ENCODE data around the gene VN1R5.
A peak's percentile ranks its signal among the peaks of the same experiment; 100 is the strongest.
"Not testable (repeated sequence)": the region's sequence is repeated elsewhere in the genome, so short reads cannot be mapped to it uniquely, and the experiment has no call there.

VN1R5 gene

GRCh38 chr1:247255772-247256171 lies at the start of gene VN1R5:
TSS of gene VN1R5 (plus strand) at chr1:247256072.
- not testable (repeated sequence) for DNase-seq (ENCODE audit: low read depth in 2 of 2)

DNA sequence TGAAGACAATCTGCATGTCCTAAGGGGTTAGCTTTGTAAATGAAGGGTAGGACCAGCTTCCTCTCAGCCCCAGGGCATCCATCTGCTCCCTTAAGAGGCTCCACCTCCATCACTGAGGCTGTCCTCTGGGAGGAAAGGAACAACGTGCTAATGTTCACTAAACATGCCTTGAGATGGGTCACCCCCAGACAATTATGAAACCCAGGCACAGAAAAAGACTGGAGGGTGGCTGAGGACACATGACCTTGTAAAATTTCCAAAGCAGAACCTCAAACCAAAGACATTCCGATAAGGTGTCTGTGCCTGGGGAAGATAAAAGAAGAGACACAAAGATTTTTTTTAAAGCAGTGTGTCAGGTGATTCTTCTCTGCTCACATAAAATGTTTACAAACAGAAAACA lies 46.5 kb upstream of the VN1R5 start:
- DNase-seq (ENCODE audit: low read depth in 2 of 2) = no peak

DNA sequence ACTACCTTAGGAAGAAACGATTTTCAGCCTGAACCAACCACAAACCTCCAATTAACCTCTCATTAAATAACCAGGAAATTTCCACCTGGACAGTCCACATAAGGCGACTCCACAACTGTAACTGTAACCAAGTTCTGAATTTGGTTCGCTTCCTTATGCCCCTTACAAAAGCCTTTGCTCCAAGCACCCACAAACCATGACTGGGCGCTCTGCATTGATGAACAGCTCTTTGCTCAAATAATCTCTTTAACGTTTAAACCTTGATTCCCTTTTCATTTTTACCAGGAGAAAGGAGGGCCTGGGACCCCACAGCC lies 45.9 kb upstream of the VN1R5 start:
- no peak for DNase-seq (ENCODE audit: low read depth in 2 of 2)

DNA sequence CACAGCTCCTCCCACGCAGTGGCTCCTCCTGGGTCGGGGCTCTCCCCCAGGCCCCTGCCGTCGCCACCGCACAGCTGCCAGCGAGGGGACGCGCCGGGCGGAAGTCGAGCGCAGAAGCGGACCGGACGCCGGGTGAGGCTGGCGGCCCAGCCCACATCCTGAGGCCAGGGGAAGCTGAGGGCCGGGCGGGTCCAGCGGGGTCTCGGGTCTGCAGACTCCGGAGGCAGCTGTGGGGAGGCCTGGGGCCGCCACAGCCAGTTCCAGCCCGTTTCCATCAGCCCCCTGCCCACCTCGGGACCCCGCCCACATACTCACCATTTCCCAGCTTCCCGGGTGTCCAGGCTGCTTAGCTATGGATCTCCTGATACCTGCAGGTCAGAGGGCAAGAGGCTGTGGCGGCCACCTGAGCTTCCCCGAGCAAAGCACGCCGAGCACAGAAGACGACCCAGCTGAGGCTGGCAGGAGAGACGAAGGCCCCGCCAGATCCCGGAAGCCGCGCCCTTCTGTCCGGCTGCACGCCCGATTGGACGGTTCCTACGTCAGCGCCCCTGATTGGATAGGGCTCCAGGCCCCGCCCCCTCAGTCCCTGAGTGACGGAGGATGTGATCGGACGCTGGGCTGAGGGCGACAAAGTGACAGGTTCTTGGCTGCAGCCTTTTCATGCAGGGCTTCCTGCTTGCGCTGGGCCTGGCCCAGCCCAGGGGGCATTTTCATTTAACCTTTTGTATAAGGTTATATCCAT lies 45.3 kb upstream of the VN1R5 start:
- DNase-seq (ENCODE audit: low read depth in 2 of 2) = peak; percentile 84 to 95

DNA sequence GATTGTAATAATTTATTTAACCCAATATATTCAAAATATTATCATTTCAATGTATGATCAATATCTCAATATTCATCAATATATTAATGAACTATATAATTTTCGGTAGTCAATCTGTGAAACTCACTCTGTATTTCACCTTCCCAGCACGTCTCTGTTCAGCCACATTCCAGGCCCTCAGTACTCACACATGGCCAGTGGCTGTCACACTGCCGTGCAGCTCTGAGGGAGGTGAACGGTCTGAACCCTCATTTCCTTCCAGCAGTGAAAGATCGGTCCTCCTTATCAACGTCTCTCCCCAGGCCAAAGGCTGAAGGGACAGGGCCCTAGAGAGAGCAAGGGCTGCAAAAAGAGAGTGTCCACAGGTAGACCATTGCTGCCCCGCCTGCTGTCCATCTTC lies 44.5 kb upstream of the VN1R5 start:
- no peak for DNase-seq (ENCODE audit: low read depth in 2 of 2)

DNA sequence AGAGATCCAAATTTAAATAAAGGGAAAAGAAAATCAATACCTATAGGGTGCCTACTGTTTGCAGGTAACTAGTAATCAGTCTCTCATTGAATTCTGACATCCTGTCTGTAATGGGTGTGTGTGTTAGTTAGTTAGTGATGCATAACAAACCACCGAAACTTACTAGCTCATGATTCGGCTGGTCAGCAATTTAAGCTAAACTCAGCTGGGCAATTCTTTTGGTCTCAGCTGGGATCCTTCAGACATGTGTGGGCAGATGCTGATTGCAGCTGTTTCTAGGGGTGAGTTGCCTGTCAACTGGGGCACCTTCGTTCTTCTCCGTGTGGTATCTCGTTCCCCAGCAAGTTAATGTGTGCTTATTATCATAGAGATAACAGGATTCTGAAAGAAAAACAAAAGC lies 43.9 kb upstream of the VN1R5 start:
- no peak for DNase-seq (ENCODE audit: low read depth in 2 of 2)

- DNase-seq (ENCODE audit: low read depth in 2 of 2) = no peak
Measured at GRCh38 chr1:247212627-247213617, 43.0 kb upstream of the VN1R5 start.

DNA sequence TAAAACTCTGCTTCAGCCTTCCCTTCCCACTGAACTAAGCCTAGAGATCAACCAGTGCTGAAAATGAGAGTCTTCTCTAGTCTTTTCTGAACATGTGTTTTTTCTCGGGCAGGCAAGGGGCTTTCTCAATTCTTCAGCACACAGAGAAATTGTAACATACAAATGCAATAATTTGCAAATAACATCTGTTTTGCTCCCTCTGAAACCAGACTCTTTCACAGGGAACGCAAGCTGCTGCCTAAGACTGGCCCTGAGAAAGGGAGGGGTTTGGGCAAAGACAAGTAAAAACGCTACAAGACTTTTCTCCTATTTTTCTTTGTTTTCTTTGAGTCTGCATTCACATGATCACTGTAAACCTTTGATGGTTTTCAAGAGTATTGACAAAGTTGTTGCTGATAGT lies 39.6 kb upstream of the VN1R5 start:
- no peak for DNase-seq (ENCODE audit: low read depth in 2 of 2)

GRCh38 chr1:247218121-247218651 lies 37.7 kb upstream of the VN1R5 start:
- no peak for DNase-seq (ENCODE audit: low read depth in 2 of 2)

DNA sequence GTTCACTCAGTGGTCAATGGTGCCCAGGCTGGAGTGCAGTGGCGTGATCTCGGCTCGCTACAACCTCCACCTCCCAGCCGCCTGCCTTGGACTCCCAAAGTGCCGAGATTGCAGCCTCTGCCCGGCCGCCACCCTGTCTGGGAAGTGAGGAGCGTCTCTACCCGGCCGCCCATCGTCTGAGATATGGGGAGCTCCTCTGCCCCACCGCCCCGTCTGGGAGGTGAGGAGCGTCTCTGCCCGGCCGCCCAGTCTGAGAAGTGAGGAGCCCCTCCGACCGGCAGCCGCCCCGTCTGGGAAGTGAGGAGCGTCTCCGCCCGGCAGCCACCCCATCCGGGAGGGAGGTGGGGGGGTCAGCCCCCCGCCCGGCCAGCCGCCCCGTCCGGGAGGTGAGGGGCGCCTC lies 35.6 kb upstream of the VN1R5 start:
- DNase-seq (ENCODE audit: low read depth in 2 of 2) = not testable (repeated sequence)

- DNase-seq (ENCODE audit: low read depth in 2 of 2) = no peak
Measured at GRCh38 chr1:247222840-247223239, 33.0 kb upstream of the VN1R5 start.

- DNase-seq (ENCODE audit: low read depth in 2 of 2) = no peak
Measured at GRCh38 chr1:247224822-247225221, 31.1 kb upstream of the VN1R5 start.

DNA sequence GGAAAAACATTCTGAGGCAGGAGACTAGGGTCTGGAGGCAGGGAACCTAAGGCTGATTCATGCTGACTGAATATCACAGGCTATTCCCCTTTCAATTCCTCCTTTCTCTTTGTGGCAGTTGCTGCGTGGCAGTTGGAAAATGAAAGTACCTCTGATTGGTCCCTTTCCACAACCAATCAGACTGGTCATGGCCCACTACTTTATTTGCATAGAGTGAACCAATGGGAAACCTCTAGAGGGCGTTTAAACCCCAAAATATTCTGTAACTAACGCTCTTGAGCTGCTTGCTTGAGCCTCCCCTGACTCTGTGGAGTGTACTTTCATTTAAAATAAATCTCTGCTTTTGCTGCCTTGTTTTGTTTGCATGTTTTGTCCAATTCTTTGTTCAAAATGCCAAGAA lies 27.7 kb upstream of the VN1R5 start:
- no peak for DNase-seq (ENCODE audit: low read depth in 2 of 2)

GRCh38 chr1:247241691-247242090 lies 14.2 kb upstream of the VN1R5 start:
- DNase-seq (ENCODE audit: low read depth in 2 of 2) = no peak

DNA sequence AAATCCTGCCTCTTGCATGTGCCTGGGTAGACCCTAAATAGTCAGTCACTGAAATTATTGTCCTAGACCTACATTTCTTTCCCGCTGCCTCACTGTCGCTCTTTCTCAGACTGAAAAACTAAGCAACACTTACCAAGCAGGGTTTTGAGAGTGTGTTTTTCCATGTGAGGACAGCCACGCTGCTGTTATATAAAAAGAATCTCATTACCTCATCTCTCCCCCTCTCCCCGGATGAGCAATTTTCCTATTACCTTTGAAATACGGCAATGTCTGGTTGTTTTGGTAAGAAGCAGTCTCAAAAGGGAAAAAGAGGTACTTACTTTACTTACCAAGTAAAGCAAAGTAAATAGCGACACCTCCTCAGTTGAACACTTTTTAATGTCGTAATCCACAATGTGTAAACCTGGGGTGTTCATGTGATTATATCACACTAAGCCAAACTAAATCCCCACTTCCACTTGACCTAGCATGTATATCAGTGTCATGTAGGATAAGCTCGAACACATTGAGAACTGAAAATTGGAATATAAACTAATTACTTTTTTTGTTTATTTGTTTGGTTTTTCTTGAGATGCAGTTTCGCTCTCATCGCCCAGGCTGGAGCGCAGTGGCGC lies 12.2 kb upstream of the VN1R5 start:
- DNase-seq (ENCODE audit: low read depth in 2 of 2) = no peak

DNA sequence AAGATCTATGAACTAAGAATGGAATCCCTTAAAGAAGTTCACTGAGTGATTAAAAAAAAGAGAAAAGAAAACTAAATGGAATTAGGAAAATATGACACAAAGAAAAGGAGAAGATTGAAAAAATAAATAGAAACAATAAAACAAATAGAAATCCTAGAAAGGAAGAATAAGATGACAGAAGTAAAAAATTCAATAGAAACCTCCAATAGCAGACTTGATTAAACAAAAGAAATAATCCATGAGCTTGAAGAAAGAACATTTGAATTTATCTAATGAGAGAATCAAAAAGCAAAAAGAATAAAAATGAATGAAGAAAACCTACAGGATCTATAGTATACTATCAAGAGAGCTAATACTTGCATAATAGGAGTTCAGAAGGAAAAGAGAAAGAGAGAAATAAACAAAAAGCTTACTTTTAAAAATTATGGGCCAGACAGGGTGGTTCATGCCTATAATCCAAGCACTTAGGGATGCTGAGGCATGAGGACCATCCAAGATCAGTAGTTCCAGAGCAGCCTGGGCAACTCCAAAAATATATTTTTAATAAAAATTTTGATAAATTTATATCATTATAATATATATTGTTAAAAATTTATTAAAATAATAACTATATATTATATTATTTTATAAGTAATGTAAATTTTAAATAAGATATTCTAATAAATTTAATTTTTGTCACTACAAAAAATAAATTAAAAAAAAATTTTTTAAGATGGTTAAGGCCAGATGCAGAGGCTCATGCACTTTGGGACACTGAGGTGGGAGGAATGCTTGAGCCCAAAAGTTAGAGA lies 9.4 kb upstream of the VN1R5 start:
- no peak for DNase-seq (ENCODE audit: low read depth in 2 of 2)

DNA sequence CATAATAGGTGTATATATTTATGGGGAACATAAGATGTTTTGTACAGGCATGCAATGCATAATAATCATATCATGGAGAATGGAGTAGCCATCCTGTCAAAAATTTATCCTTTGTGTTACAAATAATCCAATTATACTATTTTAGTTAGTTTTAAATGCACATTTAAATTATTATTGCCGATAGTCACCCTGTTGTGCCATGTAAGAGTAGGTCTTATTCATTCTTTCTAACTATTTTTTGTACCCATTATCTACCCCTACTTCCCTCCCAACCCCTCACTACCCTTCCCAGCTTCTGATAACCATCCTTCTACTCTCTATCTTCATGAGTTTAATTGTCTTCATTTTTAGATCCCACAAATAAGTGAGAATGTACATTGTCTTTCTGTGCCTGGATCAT lies 8.3 kb upstream of the VN1R5 start:
- no peak for DNase-seq (ENCODE audit: low read depth in 2 of 2)

DNA sequence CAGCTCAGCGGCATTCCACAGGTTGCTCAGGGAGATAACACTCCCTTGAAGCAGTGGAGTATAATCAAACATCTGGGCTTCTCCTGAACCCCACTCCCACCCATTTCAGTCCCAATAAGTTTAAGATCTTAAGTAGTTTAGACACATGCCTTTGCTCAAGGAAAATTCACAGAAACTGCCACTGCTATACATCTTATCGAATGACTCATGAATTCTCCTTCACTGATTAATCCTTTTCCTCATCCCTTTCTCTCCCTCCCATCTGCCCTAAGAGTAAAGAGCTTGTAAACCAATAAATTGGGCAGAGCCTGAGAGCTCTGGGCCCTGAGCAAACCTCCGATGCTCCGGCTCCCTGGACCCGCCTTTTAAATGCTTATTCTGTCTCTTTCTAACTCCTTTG lies 10.2 kb downstream of the VN1R5 start:
- no peak for DNase-seq (ENCODE audit: low read depth in 2 of 2)

- DNase-seq (ENCODE audit: low read depth in 2 of 2) = no peak
Measured at GRCh38 chr1:247268390-247269045, 12.6 kb downstream of the VN1R5 start.

- no peak for DNase-seq (ENCODE audit: low read depth in 2 of 2)
Measured at GRCh38 chr1:247269133-247269532, 13.3 kb downstream of the VN1R5 start.

GRCh38 chr1:247270003-247270402 lies 14.1 kb downstream of the VN1R5 start:
- DNase-seq (ENCODE audit: low read depth in 2 of 2) = no peak

Data from stimulated activated CD4-positive, alpha-beta T cell treated with anti-CD3 and anti-CD28 coated beads, Interleukin-1b, Interleukin-23, amount 100 ng/mL, for 4 hours (primary cell).